Fibroblast of mammary gland (primary cell): ENCODE results near the gene SH3RF3.
"Not testable (repeated sequence)": the region's sequence is repeated elsewhere in the genome, so short reads cannot be mapped to it uniquely, and the experiment has no call there.

Experiments used
- DNase-seq: peaks from one replicate; pipeline ENCODE4 v3.0.0-alpha.2; 2010; ENCODE audit warnings: low read depth
- H3K4me3 ChIP-seq: 2 replicates; pipeline ENCODE4 v1.5.1; 2011; ENCODE audit warnings: low read depth, mild to moderate bottlenecking, low read length, moderate library complexity; ENCODE audit not compliant: control insufficient read depth
- TF ChIP-seq, protein P1 (sequence below): conservative IDR thresholded peaks from 2 replicates; pipeline ENCODE4 v1.5.1; 2011; ENCODE audit warnings: low read depth, low read length, inconsistent platforms; ENCODE audit not compliant: control insufficient read depth, insufficient read depth

SH3RF3 gene

DNA sequence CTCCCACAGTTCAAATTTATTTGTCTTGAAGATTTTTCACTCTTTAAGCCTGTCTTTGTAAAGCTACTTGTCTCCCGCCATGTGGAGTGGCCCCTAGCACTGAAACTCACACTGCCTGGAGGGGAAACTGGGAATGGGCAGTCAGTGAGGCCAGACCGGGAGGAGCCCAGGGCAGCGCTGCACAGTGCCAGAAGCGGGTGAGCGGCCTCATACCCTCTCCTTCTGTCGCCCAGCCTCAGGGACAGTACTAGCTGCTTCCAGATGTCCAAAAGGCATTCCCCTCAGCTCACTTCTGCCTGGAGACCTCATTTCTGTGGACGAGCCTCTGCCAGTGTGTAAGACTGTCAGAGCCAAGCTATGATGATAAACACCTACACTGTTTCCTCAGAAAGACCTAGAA lies 404.8 kb downstream of the SH3RF3 start:
- TF ChIP-seq, protein P1, sequence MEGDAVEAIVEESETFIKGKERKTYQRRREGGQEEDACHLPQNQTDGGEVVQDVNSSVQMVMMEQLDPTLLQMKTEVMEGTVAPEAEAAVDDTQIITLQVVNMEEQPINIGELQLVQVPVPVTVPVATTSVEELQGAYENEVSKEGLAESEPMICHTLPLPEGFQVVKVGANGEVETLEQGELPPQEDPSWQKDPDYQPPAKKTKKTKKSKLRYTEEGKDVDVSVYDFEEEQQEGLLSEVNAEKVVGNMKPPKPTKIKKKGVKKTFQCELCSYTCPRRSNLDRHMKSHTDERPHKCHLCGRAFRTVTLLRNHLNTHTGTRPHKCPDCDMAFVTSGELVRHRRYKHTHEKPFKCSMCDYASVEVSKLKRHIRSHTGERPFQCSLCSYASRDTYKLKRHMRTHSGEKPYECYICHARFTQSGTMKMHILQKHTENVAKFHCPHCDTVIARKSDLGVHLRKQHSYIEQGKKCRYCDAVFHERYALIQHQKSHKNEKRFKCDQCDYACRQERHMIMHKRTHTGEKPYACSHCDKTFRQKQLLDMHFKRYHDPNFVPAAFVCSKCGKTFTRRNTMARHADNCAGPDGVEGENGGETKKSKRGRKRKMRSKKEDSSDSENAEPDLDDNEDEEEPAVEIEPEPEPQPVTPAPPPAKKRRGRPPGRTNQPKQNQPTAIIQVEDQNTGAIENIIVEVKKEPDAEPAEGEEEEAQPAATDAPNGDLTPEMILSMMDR = no peak
- no peak for DNase-seq

DNA sequence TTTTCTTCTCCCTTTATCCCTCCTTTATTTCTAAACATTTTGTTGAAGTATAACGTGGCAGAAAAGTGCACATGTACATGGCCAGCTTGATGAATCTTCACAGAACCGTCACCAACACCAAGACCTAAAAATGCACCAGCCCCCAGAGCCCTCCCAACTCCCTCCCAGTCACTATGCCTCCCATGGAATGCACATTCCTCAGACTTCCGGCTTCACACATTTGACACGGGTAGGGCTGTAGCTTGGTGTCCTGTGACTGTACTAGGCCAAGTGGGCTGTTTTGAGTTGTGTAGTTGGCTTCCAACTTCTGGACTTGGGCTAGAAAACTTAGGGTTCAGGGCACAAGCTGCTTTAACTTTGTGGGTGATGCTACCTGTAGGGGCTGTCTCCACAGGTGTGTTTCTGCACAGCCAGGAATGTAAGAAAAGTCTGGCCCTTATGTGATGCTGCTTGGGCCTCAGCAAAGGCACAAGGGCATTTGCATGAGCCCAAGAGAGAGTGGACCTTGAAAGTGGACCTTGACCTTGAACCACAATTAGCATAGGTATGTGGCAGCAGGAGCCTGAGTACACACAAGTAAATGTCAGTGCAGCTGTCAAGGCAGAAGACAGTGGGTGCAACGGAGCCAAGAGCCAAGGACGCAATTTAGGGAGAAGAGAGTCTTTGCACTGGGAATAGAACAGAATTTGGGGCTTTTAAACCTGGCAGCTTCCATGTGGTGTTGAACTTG lies 406.4 kb downstream of the SH3RF3 start:
- no peak overlapping the region for H3K4me3 ChIP-seq
- no peak for DNase-seq
- TF ChIP-seq, protein P1 = no peak

More for the DNA sequence above, 404.8 kb downstream of the SH3RF3 start:
- H3K4me3 ChIP-seq = no peak overlapping the region

DNA sequence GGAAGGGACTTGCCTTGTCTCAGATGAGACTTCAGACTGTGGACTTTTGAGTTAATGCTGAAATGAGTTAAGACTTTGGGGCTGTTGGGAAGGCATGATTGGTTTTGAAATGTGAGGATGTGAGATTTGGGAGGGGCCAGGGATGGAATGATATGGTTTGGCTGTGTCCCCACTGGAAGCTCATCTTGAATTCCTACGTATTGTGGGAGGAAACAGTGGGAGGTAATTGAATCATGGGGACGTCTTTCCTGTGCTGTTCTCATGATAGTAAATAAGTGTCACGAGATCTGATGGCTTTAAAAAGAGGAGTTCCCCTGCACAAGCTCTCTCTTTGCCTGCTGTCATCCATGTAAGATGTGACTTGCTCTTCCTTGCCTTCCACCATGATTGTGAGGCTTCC lies 407.6 kb downstream of the SH3RF3 start:
- not testable (repeated sequence) for H3K4me3 ChIP-seq
- DNase-seq = peak; percentile 73

DNA sequence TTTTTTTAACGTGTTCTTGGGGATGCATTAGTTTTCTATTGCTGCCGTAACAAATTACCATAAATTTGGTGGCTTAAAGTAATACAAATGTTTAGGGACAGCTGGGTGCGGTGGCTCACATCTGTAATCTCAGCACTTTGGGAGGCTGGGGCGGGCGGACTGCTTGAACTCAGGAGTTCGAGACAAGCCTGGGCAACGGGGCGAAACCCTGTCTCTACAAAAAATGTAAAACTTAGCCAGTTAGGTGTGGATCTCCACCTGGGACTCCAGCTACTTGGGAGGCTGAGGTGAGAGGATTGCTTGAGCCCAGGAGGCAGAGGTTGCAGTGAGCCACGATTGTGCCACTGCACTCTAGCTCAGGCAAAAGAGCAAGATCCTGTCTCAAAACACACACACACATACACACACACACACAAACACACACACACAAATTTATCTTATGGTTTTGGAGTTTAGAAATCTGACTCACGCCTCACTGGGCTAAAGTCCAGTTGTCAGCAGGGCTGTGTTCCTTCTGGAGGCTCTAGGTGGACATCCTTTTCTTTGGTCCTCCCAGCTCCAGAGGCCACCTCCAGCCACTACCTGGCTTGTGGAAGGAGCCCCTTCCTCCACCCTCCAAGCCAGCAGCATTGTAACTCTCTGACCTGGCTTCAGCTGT lies 408.7 kb downstream of the SH3RF3 start:
- H3K4me3 ChIP-seq = no peak overlapping the region
- TF ChIP-seq, protein P1 = no peak
- peak; percentile 64 for DNase-seq

DNA sequence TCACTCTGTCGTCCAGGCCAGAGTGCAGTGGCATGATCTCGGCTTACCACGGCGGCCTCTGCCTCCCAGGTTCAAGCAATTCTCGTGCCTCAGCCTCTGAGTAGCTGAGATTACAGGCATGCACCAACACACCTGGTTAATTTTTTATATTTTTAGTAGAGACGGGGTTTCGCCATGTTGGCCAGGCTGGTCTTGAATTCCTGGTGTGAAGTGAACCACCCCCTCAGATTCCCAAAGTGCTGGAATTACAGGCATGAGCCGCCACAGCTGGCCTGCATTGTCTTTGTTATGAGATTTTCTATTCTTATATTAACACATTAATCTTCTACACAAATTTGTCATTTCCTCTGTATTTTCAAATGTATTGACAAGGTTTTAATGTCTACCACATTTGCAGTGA lies 409.5 kb downstream of the SH3RF3 start:
- no peak for DNase-seq
- no peak overlapping the region for H3K4me3 ChIP-seq
- TF ChIP-seq, protein P1 = no peak

DNA sequence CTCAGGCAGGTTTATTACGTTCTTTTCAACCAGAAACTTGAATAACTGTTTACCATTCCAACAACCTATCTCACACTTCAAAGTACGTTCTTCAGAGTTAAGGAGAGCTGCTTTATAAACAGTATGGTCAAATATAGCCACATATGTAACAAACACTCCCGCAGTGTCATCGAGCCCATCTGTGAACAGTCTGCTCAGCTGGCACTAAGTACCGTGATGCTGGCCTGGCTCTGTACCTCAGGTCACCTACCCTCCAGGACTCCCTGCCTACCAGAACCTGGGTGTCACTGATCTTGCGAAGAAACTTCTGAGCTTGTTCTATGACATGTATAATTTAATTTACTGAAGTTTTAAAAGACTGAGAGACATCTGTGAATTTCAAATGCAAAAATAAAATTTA lies 413.4 kb downstream of the SH3RF3 start:
- DNase-seq = no peak
- TF ChIP-seq, protein P1 = no peak
- no peak overlapping the region for H3K4me3 ChIP-seq
